CD4-positive, alpha-beta T cell treated with Interleukin-4 for 1 hour (primary cell): ENCODE measurements around the gene SSNA1.
A peak's percentile ranks its signal among the peaks of the same experiment; 100 is the strongest.

Experiments used
- DNase-seq, 2 donors: peaks; one replicate each; pipeline ENCODE4 v3.0.0-alpha.2; 2020 to 2022

SSNA1 gene

DNA sequence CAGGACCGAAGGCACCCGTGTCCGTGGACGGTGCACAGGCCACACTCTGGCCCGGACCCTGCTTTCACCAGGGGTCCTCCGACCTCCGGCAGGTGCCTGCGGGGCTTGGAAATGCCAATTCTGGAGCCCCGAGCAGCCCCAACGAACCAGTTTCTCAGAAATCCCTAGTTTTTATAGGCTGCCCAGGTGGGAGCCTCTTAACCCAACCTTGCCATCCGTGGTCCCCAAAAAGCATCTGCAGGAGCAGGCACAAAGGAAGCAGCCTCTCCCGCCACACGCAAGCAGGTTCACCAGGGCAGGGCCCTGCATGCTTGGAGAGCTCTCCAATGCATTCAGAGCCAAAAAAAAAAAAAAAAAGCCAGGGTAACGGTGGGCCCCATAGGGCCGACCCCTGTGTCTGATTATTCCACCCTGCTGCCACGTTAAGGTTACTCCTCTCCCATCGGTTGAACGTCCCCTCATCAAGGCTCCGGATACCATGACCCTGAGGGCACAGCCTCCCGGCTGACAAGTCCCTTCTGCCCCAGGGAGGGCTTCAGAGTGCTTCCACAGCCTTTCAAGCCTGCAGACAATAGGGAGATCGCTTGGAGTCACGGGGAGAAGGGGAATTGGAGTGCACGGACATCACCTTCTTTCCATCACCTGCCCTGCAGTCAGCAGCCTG is 12.9 kb downstream of the SSNA1 start:
- DNase-seq, result no peak

- DNase-seq, result no peak
Observed at GRCh38 chr9:137202966-137203365, 14.5 kb downstream of the SSNA1 start.

- DNase-seq, result no peak
Observed at GRCh38 chr9:137204731-137205125, 16.3 kb downstream of the SSNA1 start.

DNA sequence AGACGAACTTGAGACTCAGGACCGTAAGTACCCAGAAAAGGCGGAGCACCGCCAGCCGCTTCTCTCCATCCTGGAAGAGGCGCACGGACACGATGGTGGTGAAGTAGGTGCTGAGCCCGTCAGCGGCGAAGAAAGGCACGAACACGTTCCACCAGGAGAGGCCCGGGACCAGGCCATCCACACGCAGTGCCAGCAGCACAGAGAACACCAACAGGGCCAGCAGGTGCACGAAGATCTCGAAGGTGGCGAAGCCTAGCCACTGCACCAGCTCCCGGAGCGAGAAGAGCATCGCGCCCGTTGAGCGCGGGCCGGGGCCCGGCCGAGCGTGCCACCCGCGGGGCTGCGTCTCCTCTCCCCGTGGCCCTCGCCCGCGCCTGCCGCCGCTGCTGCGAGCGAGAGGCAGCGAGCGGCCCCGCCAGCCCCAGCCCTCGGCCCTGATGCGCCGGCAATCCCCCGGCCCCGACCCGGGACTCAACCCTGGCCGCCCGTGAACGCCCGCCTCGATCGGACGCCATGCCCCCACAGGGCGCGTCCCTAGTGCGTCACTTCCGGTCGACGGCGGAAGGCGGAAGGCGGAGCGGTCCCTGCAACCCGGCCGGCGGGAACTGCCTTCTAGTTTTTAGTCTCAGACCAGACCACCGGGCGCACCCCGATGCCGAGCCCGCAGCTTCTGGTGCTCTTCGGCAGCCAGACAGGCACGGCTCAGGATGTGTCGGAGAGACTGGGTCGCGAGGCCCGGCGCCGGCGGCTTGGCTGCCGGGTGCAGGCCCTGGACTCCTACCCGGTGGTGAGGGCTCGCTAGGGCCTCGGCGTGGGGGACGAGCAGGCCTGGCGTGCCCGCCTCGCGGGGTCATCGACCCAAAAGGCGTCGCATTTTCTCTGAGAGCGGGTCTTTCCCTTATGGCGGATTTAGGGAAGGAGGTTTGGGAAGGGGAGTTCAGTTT is 16.9 kb downstream of the SSNA1 start, which contains the start of the genes NDOR1 and TMEM203:
Gene NDOR1, plus strand, starts transcription at position 575 of the 944 bp plus-strand sequence. Its CDS starts 78 bp downstream, at position 653.
Gene TMEM203, minus strand, starts transcription at position 523 of the 944 bp plus-strand sequence. Its CDS starts 234 bp downstream, at position 289.
- peak; percentile 89 to 92 for DNase-seq

- no peak for DNase-seq
Observed at GRCh38 chr9:137206602-137207001, 18.1 kb downstream of the SSNA1 start.

GRCh38 chr9:137211532-137211931 is 23.1 kb downstream of the SSNA1 start:
- no peak for DNase-seq

DNA sequence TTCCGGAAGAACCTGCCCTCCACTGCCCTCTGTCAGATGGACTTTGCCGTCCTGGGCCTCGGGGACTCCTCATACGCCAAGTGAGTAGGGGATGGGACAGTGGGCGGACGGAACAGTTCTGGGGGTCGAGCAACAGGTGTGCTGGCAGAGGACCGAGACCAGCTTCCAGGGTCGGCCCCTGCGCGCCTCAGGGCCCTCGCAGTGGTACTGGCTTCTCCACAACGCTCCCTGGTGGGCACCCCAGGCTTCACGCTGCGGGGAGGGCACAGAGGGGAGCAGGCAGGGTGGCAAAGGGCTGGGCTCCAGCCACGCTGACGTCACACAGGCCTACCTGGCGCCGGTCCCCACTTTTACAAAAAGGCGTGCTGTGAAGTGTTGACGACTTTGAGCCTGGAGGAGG is 24.0 kb downstream of the SSNA1 start:
- no peak for DNase-seq

DNA sequence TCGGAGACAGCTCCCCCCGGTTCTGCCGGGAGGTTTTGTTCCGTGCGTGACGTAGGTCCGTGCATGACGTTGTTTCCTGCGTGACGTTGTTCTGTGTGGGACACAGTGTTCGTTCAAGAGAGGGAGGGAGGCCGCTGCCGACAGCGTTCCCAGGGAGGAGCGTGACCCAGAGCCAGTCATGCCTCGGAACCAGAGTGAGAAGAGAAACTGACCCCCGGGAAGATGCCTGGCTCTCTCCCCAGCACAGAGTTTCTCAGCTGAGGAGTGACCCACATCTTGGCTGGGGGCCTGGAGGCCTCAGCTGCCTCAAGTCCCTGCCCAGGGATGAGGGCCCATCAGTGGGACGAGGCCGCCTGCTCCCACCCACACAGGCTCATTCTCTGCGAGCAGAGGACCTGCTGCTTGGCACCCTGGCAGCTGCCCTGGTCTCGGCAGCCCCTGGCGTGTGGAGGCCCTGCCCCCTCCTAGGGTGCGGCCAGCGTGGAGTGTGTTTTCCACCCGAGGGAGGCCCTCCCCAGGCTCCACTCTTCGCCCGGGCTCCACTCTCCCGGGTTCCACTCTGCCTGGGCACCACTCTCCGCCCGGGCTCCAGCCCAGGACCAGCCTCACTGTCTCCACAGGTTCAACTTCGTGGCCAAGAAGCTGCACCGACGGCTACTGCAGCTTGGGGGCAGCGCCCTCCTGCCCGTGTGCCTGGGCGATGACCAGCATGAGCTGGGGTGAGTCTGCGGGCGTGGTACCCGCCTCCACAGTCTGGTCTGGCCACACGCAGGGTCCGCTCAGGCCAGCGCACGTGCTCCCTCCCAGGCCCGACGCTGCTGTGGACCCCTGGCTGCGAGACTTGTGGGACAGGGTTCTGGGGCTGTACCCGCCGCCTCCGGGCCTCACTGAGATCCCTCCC is 24.9 kb downstream of the SSNA1 start:
- no peak for DNase-seq

DNA sequence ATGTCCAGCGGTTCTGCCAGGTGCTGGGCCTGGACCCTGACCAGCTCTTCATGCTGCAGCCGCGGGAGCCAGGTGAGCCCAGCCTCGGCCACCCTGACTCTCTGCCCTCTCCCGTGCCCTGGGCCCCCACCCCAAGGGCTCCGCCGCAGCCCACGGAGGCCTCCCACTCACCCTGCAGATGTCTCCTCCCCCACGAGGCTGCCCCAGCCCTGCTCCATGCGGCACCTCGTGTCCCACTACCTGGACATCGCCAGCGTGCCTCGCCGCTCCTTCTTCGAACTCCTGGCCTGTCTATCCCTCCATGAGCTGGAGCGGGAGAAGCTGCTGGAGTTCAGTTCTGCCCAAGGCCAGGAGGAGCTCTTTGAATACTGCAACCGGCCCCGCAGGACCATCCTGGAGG is 26.1 kb downstream of the SSNA1 start:
- no peak for DNase-seq

- DNase-seq, result no peak
Observed at GRCh38 chr9:137215196-137215986, 26.9 kb downstream of the SSNA1 start.

- DNase-seq, result no peak
Observed at GRCh38 chr9:137216188-137216965, 27.9 kb downstream of the SSNA1 start.

GRCh38 chr9:137217276-137218211 is 29.1 kb downstream of the SSNA1 start:
- no peak for DNase-seq

GRCh38 chr9:137218212-137218753 is 29.8 kb downstream of the SSNA1 start:
- DNase-seq, result no peak

DNA sequence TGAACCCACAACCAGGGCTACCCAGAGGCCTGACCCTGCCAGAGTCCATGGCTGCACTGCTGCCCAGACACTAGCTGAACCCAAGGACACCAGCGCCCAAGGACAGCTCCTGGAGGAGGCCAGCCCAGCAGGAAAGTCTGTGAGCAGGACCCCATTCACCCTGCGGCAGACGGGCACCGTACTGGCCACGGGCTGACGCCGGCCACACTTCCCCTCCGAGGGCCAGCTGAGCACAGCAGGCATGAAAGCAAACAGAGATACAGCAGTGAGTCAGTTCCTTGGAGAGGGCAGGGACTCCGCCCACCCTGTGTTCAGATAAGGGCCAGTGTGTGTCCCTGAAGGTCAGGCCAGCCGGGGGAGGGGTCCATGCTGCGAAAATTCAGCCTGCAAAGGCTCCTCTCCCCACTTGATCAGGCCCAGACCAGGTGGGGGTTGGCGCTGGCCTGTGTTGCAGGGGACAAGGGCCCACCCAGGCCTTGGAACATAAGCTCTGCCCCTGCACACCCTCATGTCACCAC is 30.3 kb downstream of the SSNA1 start:
- DNase-seq, result no peak

DNA sequence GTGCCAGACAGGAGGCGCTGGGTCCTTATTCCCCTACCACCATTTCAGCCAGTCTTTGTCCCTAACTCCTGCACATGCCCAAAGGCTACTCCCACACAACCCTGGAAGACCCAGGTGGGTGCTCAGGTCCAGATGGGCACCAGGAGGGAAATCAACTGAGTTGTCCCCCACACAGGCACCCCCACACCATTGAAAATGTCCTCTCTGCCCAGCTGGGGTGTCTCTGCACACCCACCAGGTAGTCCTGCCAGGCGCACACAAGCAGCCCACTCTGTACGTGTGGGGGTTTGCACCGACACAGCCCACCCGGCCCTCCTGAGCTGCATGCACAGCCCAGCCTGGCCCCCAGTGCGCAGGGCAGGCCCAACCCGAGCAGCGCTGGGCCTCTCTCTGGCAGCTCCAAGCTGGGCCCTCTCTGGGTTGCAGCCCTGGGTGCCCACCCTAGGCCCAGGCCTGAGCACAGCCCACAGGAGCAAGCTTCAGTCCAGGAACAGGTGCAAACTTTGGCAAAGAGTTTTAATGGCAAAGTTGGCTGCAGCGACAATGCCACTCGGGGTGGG is 31.4 kb downstream of the SSNA1 start:
- no peak for DNase-seq

DNA sequence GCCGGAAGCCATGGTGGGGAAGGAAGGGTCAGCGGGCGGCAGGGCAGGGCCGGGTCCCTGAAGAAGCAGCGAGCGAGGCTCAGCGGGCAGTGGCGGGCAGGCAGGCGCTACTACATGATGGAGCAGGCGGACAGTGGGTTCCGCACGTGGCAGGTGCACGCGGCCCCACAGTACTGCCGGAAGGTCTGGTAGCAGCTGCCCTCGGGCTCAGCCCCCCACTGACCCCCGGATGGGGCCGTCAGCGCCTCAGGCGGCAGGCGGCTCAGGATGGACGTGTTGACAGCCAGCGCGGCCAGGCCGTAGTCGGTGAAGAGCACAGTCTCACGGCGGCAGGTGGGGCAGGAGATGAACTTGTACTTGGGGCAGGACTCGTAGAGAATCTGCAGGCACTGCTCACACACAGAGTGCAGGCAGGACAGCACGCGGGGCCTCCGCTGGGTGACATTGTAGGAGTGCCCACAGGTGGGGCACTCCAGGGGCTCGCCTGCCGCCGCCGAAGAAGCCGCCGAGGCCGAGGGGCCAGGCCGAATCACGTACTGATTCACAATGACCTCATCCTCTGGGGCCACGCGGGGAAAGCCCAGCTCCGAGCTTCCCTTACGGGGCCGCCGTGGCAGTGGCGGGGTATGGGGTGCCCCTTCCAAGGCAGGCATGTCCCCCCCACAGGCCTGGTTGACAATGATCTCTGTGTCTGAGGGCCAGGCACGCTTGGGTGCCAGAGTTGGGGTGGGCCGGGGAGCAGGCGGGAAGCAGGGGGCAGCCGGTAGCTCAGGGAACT is 32.0 kb downstream of the SSNA1 start:
- no peak for DNase-seq

- no peak for DNase-seq
Observed at GRCh38 chr9:137221095-137221505, 32.6 kb downstream of the SSNA1 start.

DNA sequence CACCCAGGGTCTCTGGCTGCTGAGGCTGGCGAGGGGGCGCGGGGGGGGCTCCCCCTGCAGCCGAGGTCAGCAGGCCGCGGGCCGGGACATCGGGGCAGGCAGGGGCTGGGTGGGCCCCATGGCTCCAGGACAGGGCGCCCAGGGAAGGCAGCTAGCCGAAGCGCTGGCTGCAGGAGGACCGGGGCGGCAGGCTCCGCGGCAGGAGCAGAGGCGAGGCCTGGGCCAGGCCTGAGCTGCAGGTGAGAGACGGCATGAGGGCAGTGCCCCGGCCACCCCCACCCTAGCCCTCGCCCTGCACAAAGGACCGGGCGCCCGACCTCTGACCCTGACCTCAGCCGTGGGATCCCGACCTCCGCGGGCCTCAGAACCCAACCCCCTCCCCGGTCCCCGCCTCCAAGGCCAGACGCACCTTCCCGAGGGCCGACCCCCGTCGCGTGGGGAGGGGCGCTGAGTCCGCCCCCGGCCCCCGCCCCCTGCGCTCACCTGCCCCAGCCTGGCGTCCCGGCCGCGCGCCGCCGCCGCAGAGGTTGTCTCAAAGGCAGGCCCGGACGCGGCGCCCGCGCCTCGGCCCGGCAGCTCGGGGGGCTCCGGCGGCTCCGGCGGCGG is 33.1 kb downstream of the SSNA1 start:
- DNase-seq, result peak in 1 of 2 donors; percentile 28
